Measurements from ENCODE around the gene KCNMB2. TPM values are rescaled to one million over a fixed set of nuclear protein-coding genes. Genes with fewer than 3 reads are reported as not detected.

KCNMB2 gene
- polyA plus RNA-seq, 4 donors: 0.06 to 3.9 (median 1.4) TPM; not detected in 1

- Histone ChIP-seq H3K9me3 (ENCODE audit: control insufficient read depth in 2 of 2, insufficient read depth in 1 of 2, low read depth in 1 of 2, low read length in 1 of 2) (peaks cover 0 to 6% of the 10 kb centered on the region in 2 donors), H3K4me3 (ENCODE audit: low read depth in 1 of 3, low read length in 3 of 3) (no peak overlapping the region), H3K36me3 (ENCODE audit: control insufficient read depth in 3 of 3, insufficient read depth in 2 of 3, low read depth in 1 of 3, low read length in 3 of 3) (no peaks in the 10 kb centered on the region), H3K27ac (ENCODE audit: low read depth in 1 of 3, low read length in 2 of 3) (no peak overlapping the region), H3K4me1 (ENCODE audit: control insufficient read depth in 3 of 3, insufficient read depth in 2 of 3, low read depth in 1 of 3, low read length in 2 of 3) (no peaks in the 10 kb centered on the region), H3K27me3 (ENCODE audit: control insufficient read depth in 3 of 3, insufficient read depth in 3 of 3, low read length in 3 of 3) (no peaks in the 10 kb centered on the region)
- DNase-seq (no peak), FAIRE-seq (no peak)
- 88 to 94% (median 92%) methylated on average over 9 of the region's 9 CpGs for WGBS, 3 donors
Measured at GRCh38 chr3:178500631-178501030, 35.6 kb upstream of the KCNMB2 start.

GRCh38 chr3:178504128-178504527, 32.1 kb upstream of the KCNMB2 start:
- DNase-seq (peak in 1 of 2 donors; percentile 28), FAIRE-seq (peak; percentile 73)
- H3K36me3 ChIP-seq (ENCODE audit: control insufficient read depth in 3 of 3, insufficient read depth in 2 of 3, low read depth in 1 of 3, low read length in 3 of 3): no peaks in the 10 kb centered on the region
- peaks cover 0 to 2% (median 2%) of the 10 kb centered on the region in 3 donors for H3K4me1 ChIP-seq (ENCODE audit: control insufficient read depth in 3 of 3, insufficient read depth in 2 of 3, low read depth in 1 of 3, low read length in 2 of 3)
- H3K4me3 ChIP-seq (ENCODE audit: low read depth in 1 of 3, low read length in 3 of 3): no peak overlapping the region
- 34 to 61% (median 37%) methylated on average over 2 of the region's 2 CpGs for WGBS, 3 donors
- H3K27me3 ChIP-seq (ENCODE audit: control insufficient read depth in 3 of 3, insufficient read depth in 3 of 3, low read length in 3 of 3): no peaks in the 10 kb centered on the region
- H3K27ac ChIP-seq (ENCODE audit: low read depth in 1 of 3, low read length in 2 of 3): no peak overlapping the region
- H3K9me3 ChIP-seq (ENCODE audit: control insufficient read depth in 2 of 2, insufficient read depth in 1 of 2, low read depth in 1 of 2, low read length in 1 of 2): no peaks in the 10 kb centered on the region

DNA sequence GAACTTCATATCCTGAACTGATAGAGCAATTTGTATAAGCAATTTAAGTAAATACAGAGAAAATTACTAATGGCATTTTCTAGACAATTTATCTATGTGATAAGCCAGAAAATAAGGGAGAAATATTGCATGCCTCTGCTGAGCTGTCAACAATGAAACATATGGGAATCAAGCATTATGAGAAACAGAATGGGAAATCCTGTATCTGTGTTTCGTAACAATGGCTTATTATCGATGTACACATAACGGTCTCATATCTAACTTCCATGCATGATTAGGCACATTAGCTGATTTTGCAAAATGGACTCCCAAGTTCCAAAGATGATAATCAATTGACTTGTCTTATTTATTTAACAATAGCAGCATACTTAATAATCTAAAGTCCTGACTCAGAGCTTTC, 30.4 kb upstream of the KCNMB2 start:
- Histone ChIP-seq H3K27ac (ENCODE audit: low read depth in 1 of 3, low read length in 2 of 3) (no peak overlapping the region), H3K27me3 (ENCODE audit: control insufficient read depth in 3 of 3, insufficient read depth in 3 of 3, low read length in 3 of 3) (no peaks in the 10 kb centered on the region), H3K4me1 (ENCODE audit: control insufficient read depth in 3 of 3, insufficient read depth in 2 of 3, low read depth in 1 of 3, low read length in 2 of 3) (peaks cover 0 to 2% (median 2%) of the 10 kb centered on the region in 3 donors), H3K4me3 (ENCODE audit: low read depth in 1 of 3, low read length in 3 of 3) (no peak overlapping the region), H3K36me3 (ENCODE audit: control insufficient read depth in 3 of 3, insufficient read depth in 2 of 3, low read depth in 1 of 3, low read length in 3 of 3) (no peaks in the 10 kb centered on the region), H3K9me3 (ENCODE audit: control insufficient read depth in 2 of 2, insufficient read depth in 1 of 2, low read depth in 1 of 2, low read length in 1 of 2) (no peaks in the 10 kb centered on the region)
- 80 to 84% (median 84%) methylated on average over 3 of the region's 3 CpGs for WGBS, 3 donors
- FAIRE-seq: no peak
- no peak for DNase-seq

DNA sequence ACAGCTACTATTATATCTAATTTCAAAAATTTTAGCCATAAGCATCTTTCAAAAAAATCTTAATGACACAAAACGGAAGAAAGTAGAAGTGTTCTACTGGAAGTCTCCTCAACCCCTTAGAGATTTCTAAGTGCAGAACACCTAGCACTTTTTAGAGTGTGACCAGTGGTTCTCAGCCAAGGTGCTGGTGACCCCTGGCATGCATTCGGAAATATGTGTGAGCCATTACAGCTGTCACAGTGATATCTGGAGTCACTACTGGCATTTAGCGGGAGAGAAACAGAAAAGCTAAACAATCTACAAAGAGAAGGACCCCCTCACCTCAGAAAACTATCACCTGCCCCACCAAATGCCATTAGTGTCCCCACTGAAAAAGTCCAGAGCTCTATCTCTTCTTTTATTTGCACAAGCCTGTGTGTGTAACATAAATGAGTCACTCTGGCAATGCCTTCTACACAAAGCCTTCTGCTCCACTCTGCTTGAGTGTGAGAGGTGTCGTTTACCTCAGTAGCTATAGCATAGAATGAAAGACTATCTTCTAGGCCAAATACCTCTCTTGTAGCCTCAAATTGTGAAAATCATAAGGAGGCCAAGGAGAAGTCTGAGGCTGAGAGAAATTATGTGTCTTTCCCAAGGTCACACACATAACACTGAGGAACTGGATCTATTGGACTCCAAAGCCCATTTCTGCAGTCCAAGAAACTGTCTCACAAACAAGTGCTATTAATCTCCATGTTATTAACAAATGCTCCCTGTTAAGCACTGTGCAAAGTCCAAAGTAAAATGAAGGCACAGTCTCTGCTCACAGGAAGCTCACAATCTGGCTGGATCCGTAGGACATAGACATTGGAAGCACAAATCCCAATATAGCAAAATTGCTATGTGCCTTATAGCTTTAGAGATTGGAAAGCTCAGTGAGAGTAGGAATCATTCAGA, 28.5 kb upstream of the KCNMB2 start:
- Histone ChIP-seq H3K4me3 (ENCODE audit: low read depth in 1 of 3, low read length in 3 of 3) (no peak overlapping the region), H3K9me3 (ENCODE audit: control insufficient read depth in 2 of 2, insufficient read depth in 1 of 2, low read depth in 1 of 2, low read length in 1 of 2) (no peaks in the 10 kb centered on the region), H3K36me3 (ENCODE audit: control insufficient read depth in 3 of 3, insufficient read depth in 2 of 3, low read depth in 1 of 3, low read length in 3 of 3) (no peaks in the 10 kb centered on the region), H3K4me1 (ENCODE audit: control insufficient read depth in 3 of 3, insufficient read depth in 2 of 3, low read depth in 1 of 3, low read length in 2 of 3) (peaks cover 0 to 2% (median 2%) of the 10 kb centered on the region in 3 donors), H3K27me3 (ENCODE audit: control insufficient read depth in 3 of 3, insufficient read depth in 3 of 3, low read length in 3 of 3) (no peaks in the 10 kb centered on the region), H3K27ac (ENCODE audit: low read depth in 1 of 3, low read length in 2 of 3) (peak overlapping the region in 2 of 3 donors; percentile 40 to 65)
- 28 to 69% (median 37%) methylated on average over 5 of the region's 5 CpGs for WGBS, 3 donors
- DNase-seq (peak; percentile 17 to 83), FAIRE-seq (no peak)

DNA sequence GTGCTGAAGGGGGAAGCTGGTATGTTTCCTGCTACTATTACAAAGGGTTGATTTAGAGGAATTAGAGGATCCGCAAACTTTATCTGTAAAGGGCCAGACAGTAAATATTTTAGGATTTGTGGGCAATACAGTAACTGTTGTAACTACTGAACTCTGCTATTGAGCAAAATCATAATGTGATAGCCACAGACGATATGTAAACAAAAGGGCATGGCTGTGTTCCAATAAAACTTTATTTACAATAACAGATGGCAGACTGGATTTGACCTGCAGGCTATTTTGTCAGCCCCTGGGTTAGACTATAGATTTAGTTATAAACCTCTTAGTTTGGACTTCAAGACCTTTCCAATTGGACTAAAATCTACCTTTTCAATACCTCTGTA, 27.8 kb upstream of the KCNMB2 start:
- Histone ChIP-seq H3K4me1 (ENCODE audit: control insufficient read depth in 3 of 3, insufficient read depth in 2 of 3, low read depth in 1 of 3, low read length in 2 of 3) (peaks cover 0 to 2% (median 2%) of the 10 kb centered on the region in 3 donors), H3K36me3 (ENCODE audit: control insufficient read depth in 3 of 3, insufficient read depth in 2 of 3, low read depth in 1 of 3, low read length in 3 of 3) (no peaks in the 10 kb centered on the region), H3K27me3 (ENCODE audit: control insufficient read depth in 3 of 3, insufficient read depth in 3 of 3, low read length in 3 of 3) (no peaks in the 10 kb centered on the region), H3K4me3 (ENCODE audit: low read depth in 1 of 3, low read length in 3 of 3) (no peak overlapping the region), H3K27ac (ENCODE audit: low read depth in 1 of 3, low read length in 2 of 3) (peak overlapping the region in 2 of 3 donors; percentile 9 to 65), H3K9me3 (ENCODE audit: control insufficient read depth in 2 of 2, insufficient read depth in 1 of 2, low read depth in 1 of 2, low read length in 1 of 2) (no peaks in the 10 kb centered on the region)
- DNase-seq (no peak), FAIRE-seq (no peak)
- 22 to 54% (median 35%) methylated on average over 2 of the region's 2 CpGs for WGBS, 3 donors

- DNase-seq (no peak), FAIRE-seq (no peak)
- H3K9me3 ChIP-seq (ENCODE audit: control insufficient read depth in 2 of 2, insufficient read depth in 1 of 2, low read depth in 1 of 2, low read length in 1 of 2): no peaks in the 10 kb centered on the region
- no peaks in the 10 kb centered on the region for H3K27me3 ChIP-seq (ENCODE audit: control insufficient read depth in 3 of 3, insufficient read depth in 3 of 3, low read length in 3 of 3)
- no peak overlapping the region for H3K4me3 ChIP-seq (ENCODE audit: low read depth in 1 of 3, low read length in 3 of 3)
- H3K36me3 ChIP-seq (ENCODE audit: control insufficient read depth in 3 of 3, insufficient read depth in 2 of 3, low read depth in 1 of 3, low read length in 3 of 3): no peaks in the 10 kb centered on the region
- H3K4me1 ChIP-seq (ENCODE audit: control insufficient read depth in 3 of 3, insufficient read depth in 2 of 3, low read depth in 1 of 3, low read length in 2 of 3): peaks cover 0 to 2% (median 2%) of the 10 kb centered on the region in 3 donors
- H3K27ac ChIP-seq (ENCODE audit: low read depth in 1 of 3, low read length in 2 of 3): no peak overlapping the region
Measured at GRCh38 chr3:178510496-178510895, 25.7 kb upstream of the KCNMB2 start.

GRCh38 chr3:178512647-178513046, 23.6 kb upstream of the KCNMB2 start:
- Histone ChIP-seq H3K9me3 (ENCODE audit: control insufficient read depth in 2 of 2, insufficient read depth in 1 of 2, low read depth in 1 of 2, low read length in 1 of 2) (no peaks in the 10 kb centered on the region), H3K27ac (ENCODE audit: low read depth in 1 of 3, low read length in 2 of 3) (no peak overlapping the region), H3K36me3 (ENCODE audit: control insufficient read depth in 3 of 3, insufficient read depth in 2 of 3, low read depth in 1 of 3, low read length in 3 of 3) (no peaks in the 10 kb centered on the region), H3K27me3 (ENCODE audit: control insufficient read depth in 3 of 3, insufficient read depth in 3 of 3, low read length in 3 of 3) (no peaks in the 10 kb centered on the region), H3K4me3 (ENCODE audit: low read depth in 1 of 3, low read length in 3 of 3) (no peak overlapping the region), H3K4me1 (ENCODE audit: control insufficient read depth in 3 of 3, insufficient read depth in 2 of 3, low read depth in 1 of 3, low read length in 2 of 3) (peaks cover 0 to under 1% (median 0%) of the 10 kb centered on the region in 3 donors)
- FAIRE-seq: no peak
- no peak for DNase-seq
- WGBS, 3 donors: 66 to 77% (median 67%) methylated on average over 5 of the region's 5 CpGs

DNA sequence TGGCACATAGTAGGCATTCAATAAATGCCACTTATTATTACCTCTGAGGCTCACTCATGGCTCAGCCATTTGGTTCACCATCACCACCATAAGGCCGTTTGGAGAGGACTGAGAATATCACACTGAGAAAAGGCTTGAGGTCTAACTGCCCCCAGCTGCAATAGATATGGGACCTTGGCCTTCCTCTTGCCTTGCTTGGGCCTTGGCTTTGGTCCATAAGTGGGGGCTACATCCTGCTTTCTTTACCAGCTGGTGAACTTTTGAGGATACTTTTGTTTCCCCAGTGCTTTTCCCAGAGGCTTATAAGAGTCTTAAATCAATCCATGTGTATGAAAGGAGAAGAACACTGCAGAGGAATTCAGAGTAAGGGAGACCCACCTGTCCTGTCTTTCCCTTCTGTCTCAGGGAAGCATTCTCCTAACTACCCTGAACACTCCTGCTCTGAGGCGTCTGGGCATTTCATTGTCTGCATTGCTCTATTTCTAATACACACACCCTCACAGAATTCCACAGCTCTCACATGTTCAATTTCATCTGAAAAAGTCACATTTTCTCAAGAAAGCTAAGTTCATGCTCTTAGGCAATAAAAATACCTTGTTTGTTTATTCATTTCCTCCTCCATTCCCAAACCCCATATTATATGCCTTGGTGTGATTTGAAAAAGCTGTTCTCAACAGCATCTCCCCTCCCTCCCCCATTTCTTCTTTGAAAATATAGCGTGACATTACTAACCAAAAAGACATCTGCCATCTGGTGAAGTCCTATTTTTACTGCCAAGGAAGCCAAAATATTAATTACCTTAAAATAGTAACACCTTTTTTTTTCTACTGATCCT, 22.5 kb upstream of the KCNMB2 start:
- Histone ChIP-seq H3K4me1 (ENCODE audit: control insufficient read depth in 3 of 3, insufficient read depth in 2 of 3, low read depth in 1 of 3, low read length in 2 of 3) (no peaks in the 10 kb centered on the region), H3K9me3 (ENCODE audit: control insufficient read depth in 2 of 2, insufficient read depth in 1 of 2, low read depth in 1 of 2, low read length in 1 of 2) (no peaks in the 10 kb centered on the region), H3K36me3 (ENCODE audit: control insufficient read depth in 3 of 3, insufficient read depth in 2 of 3, low read depth in 1 of 3, low read length in 3 of 3) (no peaks in the 10 kb centered on the region), H3K4me3 (ENCODE audit: low read depth in 1 of 3, low read length in 3 of 3) (no peak overlapping the region), H3K27ac (ENCODE audit: low read depth in 1 of 3, low read length in 2 of 3) (no peak overlapping the region), H3K27me3 (ENCODE audit: control insufficient read depth in 3 of 3, insufficient read depth in 3 of 3, low read length in 3 of 3) (no peaks in the 10 kb centered on the region)
- 63 to 81% (median 78%) methylated on average over 3 of the region's 3 CpGs for WGBS, 3 donors
- no peak for DNase-seq
- FAIRE-seq: no peak

Data from small intestine (tissue), 7 donors.